B cell (primary cell): Measurements from ENCODE around the gene MLLT10.

Experiments
- CTCF ChIP-seq: fragments of 200-600 bp; IDR thresholded peaks from one replicate; pipeline ENCODE4 v1.8.0; 2022; ENCODE audit warnings: antibody characterized with exemption, mild to moderate bottlenecking
- EZH2 ChIP-seq: IDR thresholded peaks from 2 replicates; pipeline ENCODE4 v1.6.1; 2012; ENCODE audit warnings: borderline replicate concordance, low read depth, mild to moderate bottlenecking, moderate library complexity, low read length; ENCODE audit not compliant: insufficient read depth, poor library complexity, severe bottlenecking

DNA sequence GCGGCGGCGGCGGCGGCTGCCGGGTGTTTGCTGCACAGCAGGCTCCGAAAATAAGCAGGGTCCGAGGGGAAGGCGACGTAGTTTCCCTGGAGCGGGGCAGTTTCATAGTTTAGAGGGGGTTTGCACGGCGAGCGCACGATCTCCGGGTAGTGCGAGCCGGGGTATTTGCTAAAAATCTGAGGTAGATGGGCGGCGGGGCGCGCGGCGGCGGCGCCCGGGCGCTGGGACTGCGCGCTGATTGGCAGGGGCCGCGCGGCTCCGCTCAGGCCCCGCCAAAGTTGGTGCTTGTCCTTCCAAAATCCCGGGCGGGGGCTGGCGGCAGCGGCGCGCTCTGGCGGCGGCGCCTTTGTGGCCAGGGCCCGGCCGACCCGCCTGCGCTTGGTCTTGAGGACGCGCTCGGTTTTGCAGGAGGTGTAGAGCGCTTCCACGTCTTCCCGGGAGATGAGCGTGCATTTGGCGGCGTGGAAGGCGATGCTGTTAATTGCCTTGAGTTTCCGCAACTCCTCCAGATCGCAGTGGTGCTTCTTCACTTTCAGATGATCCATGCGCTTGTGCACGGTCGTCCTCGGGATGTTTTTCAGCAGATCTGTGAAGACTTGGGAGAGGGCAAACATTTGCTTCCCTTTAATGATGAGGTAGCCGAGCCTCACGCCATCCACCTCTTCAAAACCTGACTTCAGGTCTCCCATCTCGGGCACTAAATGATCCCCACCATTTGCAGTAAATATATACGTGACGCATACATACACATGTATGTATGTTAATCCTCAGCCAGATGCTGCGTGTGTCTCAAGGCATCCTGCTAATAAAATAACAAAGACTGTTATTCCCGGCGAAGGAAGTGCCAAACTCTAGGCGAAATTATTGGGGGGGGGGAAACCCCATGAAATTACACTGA, 16.6 kb upstream of the MLLT10 start:
- TF ChIP-seq CTCF (no peak), EZH2 (peak; percentile 71)
